GM12891 (cell line): ENCODE data around the gene MYH1. TPM values are rescaled to one million over a fixed set of nuclear protein-coding genes. Genes with fewer than 3 reads are reported as not detected.
"Not testable (repeated sequence)": the region's sequence is repeated elsewhere in the genome, so short reads cannot be mapped to it uniquely, and the experiment has no call there.

Experiments used
- DNase-seq: peaks from one replicate; pipeline ENCODE4 v3.0.0; 2011; ENCODE audit warnings: low spot score; ENCODE audit not compliant: insufficient read length
- FAIRE-seq: peaks from 2 replicates; lab custom pipeline; 2011; peaks lifted over from hg19 to GRCh38; lab: Jason Lieb, UNC
- PAX5 ChIP-seq: IDR thresholded peaks from 2 replicates; pipeline ENCODE4 v1.6.1; 2011; ENCODE audit warnings: low read length, moderate library complexity, mild to moderate bottlenecking; ENCODE audit not compliant: insufficient read depth, severe bottlenecking
- POLR2A ChIP-seq: IDR thresholded peaks from 2 replicates; pipeline ENCODE4 v1.6.1; 2011; ENCODE audit warnings: low read depth, low read length, control low read depth
- POLR2AphosphoS5 ChIP-seq: IDR thresholded peaks from 2 replicates; pipeline ENCODE4 v1.6.1; 2011; ENCODE audit warnings: low read depth, low read length, control low read depth
- POU2F2 ChIP-seq: IDR thresholded peaks from 2 replicates; pipeline ENCODE4 v1.6.1; 2011; ENCODE audit warnings: low read depth, mild to moderate bottlenecking, control low read depth, low read length, moderate library complexity
- SPI1 ChIP-seq: IDR thresholded peaks from 2 replicates; pipeline ENCODE4 v1.6.1; 2011; ENCODE audit warnings: low read depth, low read length, control low read depth
- TAF1 ChIP-seq: IDR thresholded peaks from 2 replicates; pipeline ENCODE4 v1.6.1; 2011; ENCODE audit warnings: low read depth, low read length, control low read depth
- polyA plus RNA-seq: library from polyadenylated mRNA; unstranded; fragments of >200 nt; gene quantifications from one replicate; pipeline ENCODE4 v1.2.1, GENCODE V29; 2012; ENCODE audit warnings: low read depth, missing spikeins, inconsistent platforms; ENCODE audit not compliant: missing spikeins

MYH1 gene
- not detected for polyA plus RNA-seq

GRCh38 chr17:10518271-10519037 lies at the start of gene MYH1:
Gene MYH1, minus strand, starts transcription at chr17:10518542. Its CDS starts 1,900 bp downstream, at chr17:10516642.
- DNase-seq, result no peak

GRCh38 chr17:10563991-10564660 lies 45.8 kb upstream of the MYH1 start:
- DNase-seq (no peak), FAIRE-seq (no peak)
- TF ChIP-seq TAF1 (no peak), POLR2AphosphoS5 (no peak), POU2F2 (no peak), POLR2A (no peak), SPI1 (no peak), PAX5 (no peak)

More at GRCh38 chr17:10518271-10519037, at the start of gene MYH1:
- TF ChIP-seq TAF1 (no peak), POLR2A (no peak)
- no peak for FAIRE-seq

- FAIRE-seq, result no peak
- TF ChIP-seq POLR2AphosphoS5 (no peak), PAX5 (no peak), POU2F2 (no peak), SPI1 (no peak), POLR2A (no peak), TAF1 (no peak)
- no peak for DNase-seq
Observed at GRCh38 chr17:10558049-10558448, 39.7 kb upstream of the MYH1 start.

GRCh38 chr17:10557422-10557821 lies 39.1 kb upstream of the MYH1 start:
- FAIRE-seq (no peak), DNase-seq (no peak)
- no peak for TF ChIP-seq POLR2A
- no peak for TF ChIP-seq PAX5
- no peak for TF ChIP-seq POLR2AphosphoS5
- no peak for TF ChIP-seq SPI1
- no peak for TF ChIP-seq POU2F2
- no peak for TF ChIP-seq TAF1

GRCh38 chr17:10556301-10557005 lies 38.1 kb upstream of the MYH1 start:
- DNase-seq (no peak), FAIRE-seq (no peak)
- TF ChIP-seq TAF1 (no peak), POU2F2 (no peak)

- FAIRE-seq (no peak), DNase-seq (no peak)
- TF ChIP-seq TAF1, result no peak
Observed at GRCh38 chr17:10550014-10550413, 31.7 kb upstream of the MYH1 start.

- FAIRE-seq (no peak), DNase-seq (no peak)
- no peak for TF ChIP-seq POLR2A
Observed at GRCh38 chr17:10549096-10549842, 30.9 kb upstream of the MYH1 start, which contains the start of gene MYH2. Gene MYH2, minus strand, starts transcription at chr17:10549658. Its CDS starts 1,738 bp downstream, at chr17:10547920.

- no peak for DNase-seq
- FAIRE-seq, result no peak
- no peak for TF ChIP-seq TAF1
- TF ChIP-seq SPI1, result no peak
- TF ChIP-seq POLR2AphosphoS5, result no peak
- no peak for TF ChIP-seq POLR2A
- TF ChIP-seq POU2F2, result no peak
- no peak for TF ChIP-seq PAX5
Observed at GRCh38 chr17:10547351-10547750, 29.0 kb upstream of the MYH1 start.

- not testable (repeated sequence) for FAIRE-seq
Observed at GRCh38 chr17:10543486-10543885, 25.1 kb upstream of the MYH1 start.

GRCh38 chr17:10541179-10541578 lies 22.8 kb upstream of the MYH1 start:
- FAIRE-seq, DNase-seq: not testable (repeated sequence)

More at GRCh38 chr17:10543486-10543885, 25.1 kb upstream of the MYH1 start:
- DNase-seq, result not testable (repeated sequence)
